Measurements from ENCODE around the gene HOXA5.

Gene HOXA5

GRCh38 chr7:27147199-27148030 lies 3.9 kb upstream of the HOXA5 start, which contains the start of gene HOXA6:
TSS of gene HOXA6 (minus strand) at chr7:27147774. CDS start at chr7:27147749, 25 bp downstream.
- H3K4me3 ChIP-seq (replicated peaks; ENCODE audit: insufficient read depth, low read length) = no peak within 1 kb of the TSS
- DNase-seq (ENCODE audit: low read depth in 1 of 2, low spot score in 1 of 2) = no peak
- peaks cover 28% of the 10 kb centered on the region for H3K27me3 ChIP-seq (ENCODE audit: insufficient read depth, poor library complexity, severe bottlenecking)

GRCh38 chr7:27146491-27147198 lies 3.2 kb upstream of the HOXA5 start:
- no peak overlapping the region for H3K27ac ChIP-seq (replicated peaks)
- TF ChIP-seq, protein P1, sequence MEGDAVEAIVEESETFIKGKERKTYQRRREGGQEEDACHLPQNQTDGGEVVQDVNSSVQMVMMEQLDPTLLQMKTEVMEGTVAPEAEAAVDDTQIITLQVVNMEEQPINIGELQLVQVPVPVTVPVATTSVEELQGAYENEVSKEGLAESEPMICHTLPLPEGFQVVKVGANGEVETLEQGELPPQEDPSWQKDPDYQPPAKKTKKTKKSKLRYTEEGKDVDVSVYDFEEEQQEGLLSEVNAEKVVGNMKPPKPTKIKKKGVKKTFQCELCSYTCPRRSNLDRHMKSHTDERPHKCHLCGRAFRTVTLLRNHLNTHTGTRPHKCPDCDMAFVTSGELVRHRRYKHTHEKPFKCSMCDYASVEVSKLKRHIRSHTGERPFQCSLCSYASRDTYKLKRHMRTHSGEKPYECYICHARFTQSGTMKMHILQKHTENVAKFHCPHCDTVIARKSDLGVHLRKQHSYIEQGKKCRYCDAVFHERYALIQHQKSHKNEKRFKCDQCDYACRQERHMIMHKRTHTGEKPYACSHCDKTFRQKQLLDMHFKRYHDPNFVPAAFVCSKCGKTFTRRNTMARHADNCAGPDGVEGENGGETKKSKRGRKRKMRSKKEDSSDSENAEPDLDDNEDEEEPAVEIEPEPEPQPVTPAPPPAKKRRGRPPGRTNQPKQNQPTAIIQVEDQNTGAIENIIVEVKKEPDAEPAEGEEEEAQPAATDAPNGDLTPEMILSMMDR (IDR thresholded peaks at IDR 0.05; ENCODE audit: insufficient read depth, low read length) = no peak
- TF ChIP-seq, protein P2, sequence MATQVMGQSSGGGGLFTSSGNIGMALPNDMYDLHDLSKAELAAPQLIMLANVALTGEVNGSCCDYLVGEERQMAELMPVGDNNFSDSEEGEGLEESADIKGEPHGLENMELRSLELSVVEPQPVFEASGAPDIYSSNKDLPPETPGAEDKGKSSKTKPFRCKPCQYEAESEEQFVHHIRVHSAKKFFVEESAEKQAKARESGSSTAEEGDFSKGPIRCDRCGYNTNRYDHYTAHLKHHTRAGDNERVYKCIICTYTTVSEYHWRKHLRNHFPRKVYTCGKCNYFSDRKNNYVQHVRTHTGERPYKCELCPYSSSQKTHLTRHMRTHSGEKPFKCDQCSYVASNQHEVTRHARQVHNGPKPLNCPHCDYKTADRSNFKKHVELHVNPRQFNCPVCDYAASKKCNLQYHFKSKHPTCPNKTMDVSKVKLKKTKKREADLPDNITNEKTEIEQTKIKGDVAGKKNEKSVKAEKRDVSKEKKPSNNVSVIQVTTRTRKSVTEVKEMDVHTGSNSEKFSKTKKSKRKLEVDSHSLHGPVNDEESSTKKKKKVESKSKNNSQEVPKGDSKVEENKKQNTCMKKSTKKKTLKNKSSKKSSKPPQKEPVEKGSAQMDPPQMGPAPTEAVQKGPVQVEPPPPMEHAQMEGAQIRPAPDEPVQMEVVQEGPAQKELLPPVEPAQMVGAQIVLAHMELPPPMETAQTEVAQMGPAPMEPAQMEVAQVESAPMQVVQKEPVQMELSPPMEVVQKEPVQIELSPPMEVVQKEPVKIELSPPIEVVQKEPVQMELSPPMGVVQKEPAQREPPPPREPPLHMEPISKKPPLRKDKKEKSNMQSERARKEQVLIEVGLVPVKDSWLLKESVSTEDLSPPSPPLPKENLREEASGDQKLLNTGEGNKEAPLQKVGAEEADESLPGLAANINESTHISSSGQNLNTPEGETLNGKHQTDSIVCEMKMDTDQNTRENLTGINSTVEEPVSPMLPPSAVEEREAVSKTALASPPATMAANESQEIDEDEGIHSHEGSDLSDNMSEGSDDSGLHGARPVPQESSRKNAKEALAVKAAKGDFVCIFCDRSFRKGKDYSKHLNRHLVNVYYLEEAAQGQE (IDR thresholded peaks at IDR 0.05; ENCODE audit: insufficient replicate concordance, low read depth) = no peak
- TF ChIP-seq SPI1 (IDR thresholded peaks at IDR 0.05; ENCODE audit: borderline replicate concordance, low read depth) (no peak), POLR2AphosphoS5 (IDR thresholded peaks at IDR 0.05; ENCODE audit: low read depth) (no peak), GABPA (IDR thresholded peaks at IDR 0.05; ENCODE audit: low read depth) (no peak)
- H3K4me3 ChIP-seq (replicated peaks; ENCODE audit: insufficient read depth, low read length) = no peak overlapping the region
- H3K27me3 ChIP-seq (ENCODE audit: insufficient read depth, poor library complexity, severe bottlenecking) = peaks cover 21% of the 10 kb centered on the region
- no peak for DNase-seq (ENCODE audit: low read depth in 1 of 2, low spot score in 1 of 2)

More at GRCh38 chr7:27147199-27148030, 3.9 kb upstream of the HOXA5 start, which contains the start of gene HOXA6:
- no peak within 1 kb of the TSS for H3K27ac ChIP-seq (replicated peaks)
- TF ChIP-seq, protein P1 (IDR thresholded peaks at IDR 0.05; ENCODE audit: insufficient read depth, low read length) = no peak
- no peak for TF ChIP-seq POLR2AphosphoS5 (IDR thresholded peaks at IDR 0.05; ENCODE audit: low read depth)
- TF ChIP-seq, protein P2 (IDR thresholded peaks at IDR 0.05; ENCODE audit: insufficient replicate concordance, low read depth) = no peak
- no peak for TF ChIP-seq GABPA (IDR thresholded peaks at IDR 0.05; ENCODE audit: low read depth)

DNA sequence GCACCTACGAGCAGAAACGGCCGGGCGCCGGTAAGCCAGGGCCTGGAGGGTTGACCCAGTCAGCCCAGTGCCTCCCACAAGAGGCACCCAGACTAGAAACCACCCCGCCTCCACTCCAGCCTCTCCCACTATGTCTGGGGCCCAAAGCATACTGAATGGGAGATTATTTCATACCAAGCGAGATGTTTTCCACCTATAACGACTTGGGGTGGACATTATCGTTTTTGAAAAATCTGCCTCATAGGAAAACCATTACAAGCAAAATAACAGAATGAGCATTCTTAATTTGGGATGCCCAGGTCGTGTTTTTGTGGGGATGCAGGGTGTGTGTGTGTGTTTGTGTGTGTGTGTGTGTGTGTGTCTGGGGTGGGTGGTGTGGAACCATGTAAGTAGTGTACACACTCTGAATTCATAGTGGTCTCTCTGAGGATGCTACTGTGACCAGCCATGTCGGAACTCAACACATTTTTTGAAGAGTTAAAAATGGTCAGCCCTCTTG lies 2.5 kb upstream of the HOXA5 start:
- TF ChIP-seq, protein P1 (IDR thresholded peaks at IDR 0.05; ENCODE audit: insufficient read depth, low read length) = no peak
- no peak for TF ChIP-seq GABPA (IDR thresholded peaks at IDR 0.05; ENCODE audit: low read depth)
- TF ChIP-seq SPI1 (IDR thresholded peaks at IDR 0.05; ENCODE audit: borderline replicate concordance, low read depth) = no peak
- TF ChIP-seq POLR2AphosphoS5 (IDR thresholded peaks at IDR 0.05; ENCODE audit: low read depth) = no peak
- TF ChIP-seq, protein P2 (IDR thresholded peaks at IDR 0.05; ENCODE audit: insufficient replicate concordance, low read depth) = no peak
- H3K27ac ChIP-seq (replicated peaks) = no peak overlapping the region
- DNase-seq (ENCODE audit: low read depth in 1 of 2, low spot score in 1 of 2) = no peak
- peaks cover 16% of the 10 kb centered on the region for H3K27me3 ChIP-seq (ENCODE audit: insufficient read depth, poor library complexity, severe bottlenecking)
- no peak overlapping the region for H3K4me3 ChIP-seq (replicated peaks; ENCODE audit: insufficient read depth, low read length)

All from HL-60 (cell line).